GM19397 (cell line): ENCODE data around the gene REEP1.
"Not testable (repeated sequence)": the region's sequence is repeated elsewhere in the genome, so short reads cannot be mapped to it uniquely, and the experiment has no call there.

Experiments used
- ATAC-seq: cut with Tn5 transposase; IDR thresholded peaks from one replicate; pipeline ENCODE4 v1.9.1; 2021; ENCODE audit warnings: mild to moderate bottlenecking, moderate library complexity; ENCODE audit not compliant: unreplicated experiment

REEP1 gene

DNA sequence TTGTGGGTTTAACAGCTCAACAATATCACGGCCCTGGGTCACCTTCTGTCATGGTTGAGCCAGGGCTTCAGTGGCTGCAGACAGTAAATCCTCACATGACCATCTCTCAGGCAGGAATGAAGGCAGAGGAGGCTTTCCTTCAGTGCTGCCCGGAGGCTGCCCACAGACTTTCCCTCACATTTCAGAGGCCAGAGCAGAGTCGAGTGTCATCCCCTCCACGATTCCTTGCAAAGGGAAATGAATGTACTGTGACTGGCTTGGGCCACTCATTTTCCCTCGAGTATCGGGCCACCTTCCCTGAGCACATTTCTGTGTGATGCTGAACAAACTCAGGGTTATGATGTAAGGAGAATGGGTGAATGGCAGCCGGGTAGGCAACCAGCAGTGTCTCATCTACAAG, 10.0 kb upstream of the REEP1 start:
- no peak for ATAC-seq

DNA sequence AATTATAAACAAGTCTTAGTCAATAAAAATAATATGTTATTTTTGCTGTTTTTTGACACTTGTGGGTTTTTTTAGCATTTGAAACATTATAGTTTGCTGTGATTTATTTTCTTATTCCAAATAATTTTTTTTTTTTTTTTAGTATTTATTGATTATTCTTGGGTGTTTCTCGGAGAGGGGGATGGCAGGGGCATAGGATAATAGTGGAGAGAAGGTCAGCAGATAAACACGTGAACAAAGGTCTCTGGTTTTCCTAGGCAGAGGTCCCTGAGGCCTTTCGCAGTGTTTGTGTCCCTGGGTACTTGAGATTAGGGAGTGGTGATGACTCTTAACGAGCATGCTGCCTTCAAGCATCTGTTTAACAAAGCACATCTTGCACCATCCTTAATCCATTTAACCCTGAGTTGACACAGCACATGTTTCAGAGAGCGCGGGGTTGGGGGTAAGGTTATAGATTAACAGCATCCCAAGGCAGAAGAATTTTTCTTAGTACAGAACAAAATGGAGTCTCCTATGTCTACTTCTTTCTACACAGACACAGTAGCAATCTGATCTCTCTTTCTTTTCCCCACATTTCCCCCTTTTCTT, 8.5 kb upstream of the REEP1 start:
- ATAC-seq, result not testable (repeated sequence)

DNA sequence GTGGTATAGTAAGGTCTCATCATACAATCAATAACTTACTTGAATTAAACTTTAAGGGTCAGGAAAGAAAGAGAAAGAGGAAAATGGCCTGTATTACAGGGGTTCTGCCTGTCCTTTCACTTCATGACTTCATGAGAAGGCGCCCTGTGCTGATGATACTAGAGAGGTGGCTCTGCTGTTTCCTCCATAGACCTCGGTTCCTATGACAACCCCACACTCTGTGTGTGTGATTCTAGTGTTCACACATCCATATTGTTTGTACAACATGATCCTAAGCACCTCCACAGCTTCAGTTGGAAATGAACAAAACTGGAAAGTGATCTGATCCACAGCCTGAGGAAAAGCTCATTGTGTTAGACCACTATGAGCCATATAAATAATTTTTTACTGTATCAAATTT, 7.0 kb upstream of the REEP1 start:
- no peak for ATAC-seq

DNA sequence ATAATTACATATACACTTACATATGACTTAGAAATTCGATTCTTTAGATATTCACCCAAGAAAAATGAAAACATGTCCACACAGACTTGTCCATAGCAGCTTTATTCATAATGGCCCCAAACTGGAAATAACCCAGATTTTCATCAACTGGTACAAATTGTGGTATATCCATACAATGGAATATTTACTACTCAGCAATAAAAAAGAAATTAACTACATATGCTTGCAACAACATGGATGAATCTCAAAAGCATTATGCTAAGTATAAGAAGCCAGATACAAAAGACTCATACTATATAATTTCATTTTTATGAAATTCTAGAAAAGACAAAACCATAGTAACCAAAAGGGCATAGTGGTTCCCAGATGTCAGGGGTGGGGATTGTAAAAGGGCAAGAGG, 5.1 kb upstream of the REEP1 start:
- ATAC-seq, result no peak

DNA sequence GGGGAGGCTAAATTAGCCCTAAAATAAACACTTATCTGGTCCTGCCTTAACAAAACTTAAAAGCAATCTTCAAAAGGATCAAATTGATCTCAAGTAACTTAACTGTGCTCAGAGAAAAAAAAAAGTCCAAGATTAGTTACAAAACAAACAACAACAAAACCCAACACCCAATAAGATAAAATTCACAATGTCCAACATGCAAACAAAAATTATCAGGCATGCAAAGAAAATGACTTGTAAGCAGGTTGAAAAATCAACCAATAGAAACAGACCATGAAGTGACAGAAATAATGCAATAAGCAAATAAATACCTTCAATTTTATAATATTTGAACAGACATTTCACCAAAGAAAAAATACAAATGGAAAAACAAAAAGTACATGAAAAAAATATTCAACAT, 4.0 kb upstream of the REEP1 start:
- no peak for ATAC-seq

DNA sequence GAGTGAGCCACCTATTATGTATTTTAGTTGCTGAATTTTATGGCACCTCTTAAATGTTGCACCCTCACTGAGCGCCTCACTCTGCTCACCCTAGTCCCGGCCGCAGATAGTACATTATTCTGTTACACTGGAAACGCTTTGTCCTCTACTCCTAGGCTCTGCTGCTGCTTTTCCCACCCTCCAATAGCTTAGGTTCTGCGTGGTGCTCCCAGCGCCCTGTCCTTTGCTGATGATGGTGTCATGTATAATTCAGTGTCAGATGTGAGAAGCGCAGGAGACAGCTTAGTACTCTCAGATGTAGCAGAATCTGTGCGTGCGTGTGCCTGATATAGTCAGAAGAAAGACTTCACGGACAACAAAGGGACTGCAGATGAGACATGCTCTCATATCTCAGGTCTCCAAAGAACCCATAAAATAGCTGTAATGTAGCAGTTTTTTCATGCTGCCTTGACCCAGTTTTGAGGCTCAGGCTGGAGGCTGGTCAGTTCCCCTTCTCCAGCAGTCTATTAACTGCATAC, 1.4 kb upstream of the REEP1 start:
- no peak for ATAC-seq

DNA sequence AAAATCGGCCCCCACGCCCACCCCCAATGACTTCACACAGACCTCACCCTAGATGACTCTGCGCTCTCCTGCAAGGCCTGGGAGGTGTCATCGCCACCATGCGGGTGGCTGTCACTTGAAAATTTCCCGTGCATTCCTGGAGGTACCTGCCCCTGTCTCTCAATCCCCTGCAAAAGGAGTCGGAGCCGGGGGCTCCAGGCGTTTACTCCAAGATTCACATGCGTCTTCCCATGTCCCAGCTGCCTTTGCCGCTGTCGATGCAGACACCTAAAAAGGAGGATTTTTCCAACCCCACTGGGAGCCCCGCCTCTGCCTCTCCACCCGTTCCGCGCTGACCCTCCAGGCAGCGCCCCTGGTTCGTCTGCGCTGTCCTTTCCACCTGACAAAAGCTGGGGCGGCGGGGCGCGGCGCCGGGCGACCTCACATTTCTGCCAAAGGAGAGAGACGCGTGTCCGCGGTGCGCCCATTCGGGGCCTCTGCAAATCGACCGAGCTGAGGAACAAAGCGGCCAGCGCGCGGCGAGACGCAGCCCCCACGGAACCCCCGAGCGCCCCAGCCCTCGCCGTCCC, 667 bp downstream of the REEP1 start:
- no peak for ATAC-seq

DNA sequence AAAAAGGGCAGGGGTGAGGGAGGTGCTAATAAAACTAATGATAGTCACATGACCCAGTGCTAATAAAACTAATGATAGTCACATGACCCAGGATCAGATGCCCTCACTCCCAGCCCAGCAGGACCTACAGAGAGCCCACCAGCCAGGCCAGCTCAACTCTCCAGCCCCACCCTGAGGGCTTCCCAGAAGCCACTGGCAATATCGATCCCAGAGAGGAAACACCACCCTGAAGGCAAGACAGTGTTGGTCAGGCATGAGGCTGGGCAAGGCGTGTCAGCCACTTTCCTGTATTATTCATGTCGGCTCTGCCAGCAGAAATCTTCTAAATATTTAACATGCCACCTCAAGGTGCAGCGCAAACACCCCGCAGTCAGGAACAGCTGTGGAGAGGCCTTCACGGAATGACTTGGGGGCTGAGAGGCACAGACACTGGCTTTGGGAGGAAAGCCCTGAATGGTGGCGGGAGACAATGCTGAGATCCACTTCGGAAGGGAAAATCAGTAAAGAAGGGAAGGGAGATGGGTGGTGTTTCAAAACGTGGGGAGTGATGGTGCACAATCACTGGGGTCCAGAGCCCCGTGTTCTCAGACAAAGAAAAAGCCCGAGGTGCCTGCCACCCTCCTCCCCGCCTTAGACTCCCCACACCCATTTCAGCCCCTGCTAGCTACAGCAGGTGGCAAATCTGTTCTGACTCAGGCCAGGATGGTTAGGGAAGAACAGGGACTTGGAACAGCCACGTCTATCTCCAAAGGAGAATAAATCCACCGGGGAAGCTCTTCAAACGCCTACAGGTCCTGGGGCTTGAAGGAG, 1.4 kb downstream of the REEP1 start:
- no peak for ATAC-seq

DNA sequence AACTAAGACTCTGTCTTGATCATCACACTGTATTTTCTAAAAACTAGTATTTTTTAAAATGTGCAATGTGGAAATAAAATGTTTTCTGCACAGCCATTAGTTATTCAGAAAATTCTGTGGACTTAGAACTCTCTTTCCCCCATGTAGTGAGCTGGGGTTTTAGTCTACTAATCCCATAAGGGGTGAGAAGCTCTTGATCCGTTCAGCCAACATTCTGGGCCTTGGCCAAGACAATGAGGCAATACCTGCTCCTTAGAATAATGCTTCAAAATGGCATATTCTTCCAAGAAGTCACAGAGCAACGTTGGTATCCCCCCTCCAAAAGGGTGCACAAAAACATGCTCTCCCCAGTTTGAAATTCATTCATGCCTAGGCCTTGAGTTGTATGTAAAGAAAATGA, 4.0 kb downstream of the REEP1 start:
- ATAC-seq, result no peak

DNA sequence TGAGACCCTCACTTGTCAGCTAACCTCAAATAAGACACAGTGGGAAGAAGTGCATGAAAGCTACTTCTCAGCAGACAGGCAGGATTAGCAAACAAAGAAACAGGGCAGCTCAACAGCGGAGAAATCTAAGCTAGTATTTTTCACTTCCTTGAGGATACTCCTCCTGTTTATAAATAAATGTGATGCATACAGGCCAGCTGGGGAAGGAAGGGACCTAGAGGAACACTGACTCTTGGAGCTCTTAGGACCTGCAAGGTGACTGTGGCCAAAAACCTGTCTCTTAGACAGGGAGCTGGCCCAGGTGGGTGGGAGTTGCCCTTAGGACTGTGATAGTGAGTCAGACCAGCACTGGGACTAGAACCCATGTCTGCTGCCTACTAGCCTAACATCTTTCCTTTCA, 4.8 kb downstream of the REEP1 start:
- ATAC-seq, result no peak

DNA sequence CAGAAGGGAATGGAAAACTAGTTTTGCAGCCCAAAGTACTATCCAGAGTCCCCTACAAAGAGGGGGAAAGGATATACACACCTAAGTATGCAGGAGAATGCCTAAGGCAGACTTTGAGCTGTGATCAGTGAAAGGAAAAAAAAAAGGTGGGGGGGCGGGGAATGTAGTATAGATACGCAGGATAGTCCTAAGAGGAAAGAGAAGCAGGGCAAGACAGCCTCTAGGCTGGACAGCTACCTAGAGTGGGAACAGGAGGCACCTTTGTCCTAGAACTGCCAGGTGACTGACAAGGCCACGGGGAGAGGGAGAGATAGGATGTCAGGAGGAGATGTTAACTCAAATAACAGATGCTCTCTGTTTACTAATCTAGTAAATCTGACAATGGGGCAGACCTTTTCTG, 6.0 kb downstream of the REEP1 start:
- no peak for ATAC-seq

DNA sequence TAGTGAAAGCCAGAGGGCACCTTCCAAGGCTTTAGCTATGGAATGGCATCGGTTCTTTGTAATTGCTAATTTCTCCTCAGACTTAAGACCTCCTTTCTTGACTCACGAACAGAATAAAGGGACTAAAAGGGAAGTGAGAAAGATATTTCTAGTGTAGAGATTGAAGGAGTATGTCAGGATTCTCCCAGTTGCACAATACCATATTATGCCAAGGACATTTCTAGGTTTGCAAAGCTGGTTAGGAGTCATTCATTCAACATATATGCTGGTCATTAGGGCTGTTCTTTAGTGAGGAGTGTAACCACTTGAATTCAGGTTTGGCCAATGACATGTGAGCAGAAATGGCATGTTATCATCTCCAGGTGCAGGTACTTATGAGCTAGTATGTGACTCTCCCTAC, 7.4 kb downstream of the REEP1 start:
- ATAC-seq, result no peak

DNA sequence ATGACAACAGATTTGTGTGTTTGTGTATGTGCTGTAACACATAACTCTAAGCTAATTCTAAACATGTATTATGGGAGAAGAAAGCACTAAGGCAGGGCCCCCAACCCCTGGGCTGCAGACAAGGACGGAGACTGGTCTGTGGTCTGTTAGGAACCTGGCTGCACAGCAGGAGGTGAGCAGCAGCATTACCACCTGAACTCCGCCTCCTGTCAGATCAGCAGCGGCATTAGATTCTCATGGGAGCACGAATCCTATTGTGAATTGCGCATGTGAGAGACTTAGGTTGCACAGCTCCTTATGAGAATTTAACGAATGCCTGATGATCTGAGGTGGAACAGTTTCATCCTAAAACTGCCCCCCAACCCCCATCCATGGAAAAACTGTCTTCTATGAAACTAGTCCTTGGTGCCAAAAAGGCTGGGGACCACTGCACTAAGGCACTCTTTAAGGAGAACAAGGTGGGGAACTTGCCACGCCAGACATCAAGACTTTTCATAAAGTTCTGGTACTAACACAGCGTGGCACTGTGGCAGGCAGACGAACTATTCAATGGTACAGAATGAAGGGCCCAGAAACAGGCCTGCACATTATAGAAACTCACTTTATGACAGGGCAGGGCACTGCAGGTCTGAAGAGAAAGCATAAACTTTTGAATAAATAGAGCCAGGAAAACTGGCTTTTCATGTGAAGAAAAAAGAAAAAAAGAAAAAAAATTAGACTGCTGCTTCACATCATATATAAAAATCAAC, 14.0 kb downstream of the REEP1 start:
- ATAC-seq, result no peak

DNA sequence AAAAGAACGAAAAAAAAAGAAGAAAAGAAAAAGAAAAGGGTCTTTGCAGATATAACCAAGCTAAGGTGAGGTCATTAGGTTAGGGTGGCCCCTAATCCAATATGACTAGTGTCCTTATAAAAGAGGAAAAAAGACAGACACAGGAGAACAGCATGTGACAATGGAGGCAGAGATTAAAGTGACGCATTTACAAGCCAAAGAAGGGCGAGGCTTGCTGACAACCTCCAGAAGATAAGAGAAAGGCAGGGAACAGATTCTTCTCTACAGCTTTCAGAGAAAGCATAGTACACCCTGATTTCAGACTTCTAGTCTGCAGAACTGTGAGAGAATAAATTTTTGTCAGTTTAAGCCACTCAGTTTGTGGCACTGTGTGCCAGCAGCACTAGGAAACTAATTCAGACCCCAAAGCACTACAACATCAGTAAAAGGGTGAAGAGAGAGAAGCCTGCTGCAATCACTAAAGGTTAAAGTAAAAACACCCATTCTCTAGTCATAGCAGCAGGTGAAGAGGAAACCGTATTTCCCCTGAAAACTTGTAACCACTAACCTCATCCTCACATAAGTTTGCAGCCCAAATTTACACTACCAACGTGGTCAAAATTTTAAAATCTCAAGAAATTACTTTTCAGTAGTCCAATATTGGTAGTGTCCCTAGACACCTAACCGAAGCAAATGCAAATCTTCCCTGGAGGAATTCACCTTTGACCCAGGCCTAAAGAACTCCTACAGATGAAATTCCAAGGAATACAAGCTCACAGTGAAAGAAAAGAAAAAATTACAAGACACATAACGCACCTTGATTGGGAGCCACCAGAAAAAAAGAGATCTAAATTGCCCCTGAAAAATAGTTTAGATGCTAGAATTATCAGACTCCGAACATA, 17.5 kb downstream of the REEP1 start:
- ATAC-seq, result no peak

DNA sequence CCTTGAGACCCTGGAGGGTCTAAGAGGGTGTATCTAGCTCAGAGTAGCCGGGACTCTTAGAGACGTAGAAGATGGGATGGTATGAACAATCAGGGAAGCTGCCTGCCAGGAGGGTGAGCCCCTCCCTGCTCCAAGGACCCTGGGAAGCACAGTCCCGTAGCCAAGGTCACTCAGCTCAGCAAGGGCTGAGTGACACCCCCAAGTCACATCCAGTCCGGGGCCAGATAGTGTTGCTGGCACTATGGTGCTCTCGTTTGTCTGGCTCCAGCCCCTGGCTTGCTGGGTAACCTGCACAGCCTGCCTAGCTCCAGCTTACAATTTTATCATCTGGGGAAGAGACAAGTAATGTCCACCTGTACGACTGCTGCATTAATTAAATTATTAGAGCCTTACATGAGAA, 22.3 kb downstream of the REEP1 start:
- ATAC-seq, result no peak

DNA sequence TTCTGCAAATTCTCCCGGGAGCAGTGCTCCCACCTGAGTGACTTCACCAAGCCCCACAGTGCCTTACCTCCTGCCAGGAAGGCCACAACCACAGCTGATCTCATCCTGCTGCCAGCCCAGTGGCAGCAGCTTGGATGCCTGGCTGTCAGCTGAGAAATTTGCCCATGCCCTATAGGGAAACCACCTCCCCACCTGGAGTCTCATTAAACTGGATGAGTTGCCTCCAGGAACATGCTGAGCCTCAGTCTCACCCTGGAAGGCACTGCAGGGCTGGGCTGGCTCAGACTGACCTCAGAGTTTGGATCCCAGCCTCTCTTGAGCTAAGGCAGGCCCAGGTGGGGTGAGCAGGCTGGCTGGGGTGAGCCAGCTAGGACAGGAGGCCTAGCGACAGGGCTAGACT, 23.3 kb downstream of the REEP1 start:
- no peak for ATAC-seq

DNA sequence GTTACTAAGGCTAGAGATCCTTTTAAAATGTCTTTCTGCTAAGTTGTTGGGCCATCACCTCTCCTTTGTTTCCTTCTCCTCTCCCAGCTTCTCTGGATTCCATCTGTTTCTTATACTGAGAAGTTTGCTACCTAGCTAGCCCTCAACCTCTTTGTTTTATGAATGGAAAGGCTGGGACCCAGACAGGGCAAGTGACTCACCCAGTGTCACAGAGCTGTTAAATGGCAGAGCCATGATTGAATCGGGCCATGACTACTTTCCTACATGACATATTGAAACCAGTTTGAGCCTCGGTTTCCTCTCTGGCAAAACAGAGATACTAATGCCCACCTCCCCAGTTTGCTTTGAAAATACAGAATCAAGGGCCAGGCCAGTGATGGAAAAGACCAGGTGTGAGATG, 24.1 kb downstream of the REEP1 start:
- ATAC-seq, result no peak

DNA sequence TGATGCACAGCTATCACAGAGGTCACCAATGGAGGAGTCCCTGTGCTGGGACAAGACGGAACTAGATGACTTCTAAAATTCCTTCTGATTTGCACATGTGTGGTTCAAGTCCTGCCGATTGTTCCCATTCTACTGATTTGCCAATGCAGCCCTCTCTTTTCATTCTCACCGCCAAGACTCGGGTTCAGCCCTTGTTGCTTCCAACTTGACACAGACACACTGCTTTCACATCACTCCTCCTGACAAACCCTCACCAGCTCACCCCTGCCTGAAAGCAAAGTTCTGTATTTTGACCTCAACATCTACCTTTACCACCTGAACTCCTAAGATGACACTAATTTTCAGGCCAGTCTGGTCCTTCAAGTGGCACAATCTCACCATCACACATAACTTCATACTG, 25.5 kb downstream of the REEP1 start:
- no peak for ATAC-seq

DNA sequence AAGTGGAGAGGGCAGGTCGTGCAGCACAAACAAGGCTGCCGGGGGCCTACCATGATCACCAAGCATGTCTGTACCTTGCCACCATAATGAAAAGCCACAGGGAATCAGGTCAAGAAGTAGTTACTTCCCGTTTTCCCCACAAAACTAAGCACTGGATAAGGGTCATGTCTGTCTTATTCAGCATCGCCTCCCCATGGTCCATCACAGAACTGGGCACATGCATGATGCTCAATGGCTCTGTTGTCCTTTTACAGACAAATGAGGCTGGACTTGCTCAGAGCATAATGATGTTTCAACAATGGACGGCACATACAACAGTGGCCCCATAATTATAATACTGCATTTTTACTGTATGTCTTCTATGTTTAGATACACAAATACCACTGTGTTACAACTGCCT, 27.5 kb downstream of the REEP1 start:
- no peak for ATAC-seq

DNA sequence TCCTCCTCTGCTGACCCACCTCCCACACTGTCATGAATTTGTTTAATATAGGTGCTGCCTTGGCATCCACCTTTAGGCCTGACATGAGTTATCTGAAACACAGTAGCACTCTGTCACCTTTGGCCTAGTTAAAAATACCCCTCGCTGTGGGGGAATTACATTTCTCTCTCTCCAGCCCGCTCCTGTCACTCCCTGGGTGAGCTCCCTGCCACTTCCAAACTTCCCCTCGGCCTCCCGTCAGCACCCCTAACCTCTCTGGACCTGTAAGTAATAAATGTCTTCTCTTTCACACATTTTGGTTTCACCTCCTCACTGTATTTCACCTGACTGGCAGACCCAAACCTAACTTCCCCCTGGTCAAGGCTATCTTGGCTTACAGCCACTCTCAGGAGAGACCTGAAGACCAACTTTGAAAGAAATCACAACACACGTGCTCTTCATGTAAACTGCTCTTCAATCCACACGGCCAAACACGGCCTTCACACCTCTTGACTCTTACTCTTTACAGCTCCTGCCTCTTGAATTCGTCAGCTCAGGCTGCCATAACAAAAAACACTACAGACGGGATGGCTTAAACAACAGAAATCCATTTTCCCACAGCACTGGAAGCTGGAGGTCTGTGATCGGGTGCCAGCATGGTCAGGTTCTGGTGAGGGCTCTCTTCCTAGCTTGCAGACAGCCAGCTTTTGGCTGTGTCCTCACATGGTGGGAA, 28.3 kb downstream of the REEP1 start:
- no peak for ATAC-seq
